Psoas muscle (tissue), 8 donors: ENCODE results near the gene WDR59. TPM values are rescaled to one million over a fixed set of nuclear protein-coding genes. Genes with fewer than 3 reads are reported as not detected.

Experiments used
- ATAC-seq, 4 donors: fragments of 200-7000 bp; cut with Tn5 transposase; one replicate each; pipeline ENCODE4 v1.9.1; 2020; ENCODE audit warnings: moderate library complexity in 3 of 4, mild to moderate bottlenecking in 2 of 4
- DNase-seq, 2 donors: peaks; one replicate each; pipeline ENCODE4 v3.0.0-alpha.2; 2020
- H3K27ac ChIP-seq: fragments of 200-600 bp; one replicate; pipeline ENCODE4 v1.8.0; 2022
- H3K27me3 ChIP-seq, 3 donors: fragments of 200-600 bp in 1 of 3; one replicate each; pipeline versions ENCODE4 v1.6.1 to v1.8.0; 2013 to 2022; ENCODE audit warnings: low read length in 2 of 3, mild to moderate bottlenecking in 2 of 3, moderate library complexity in 1 of 3; ENCODE audit not compliant: insufficient read depth in 3 of 3
- H3K36me3 ChIP-seq, 2 donors: fragments of 200-600 bp in 1 of 2; one replicate each; pipeline versions ENCODE4 v1.6.1 to v1.8.0; 2013 to 2022; ENCODE audit warnings: low read depth in 1 of 2, mild to moderate bottlenecking in 1 of 2, moderate library complexity in 1 of 2; ENCODE audit not compliant: insufficient read depth in 1 of 2
- H3K4me1 ChIP-seq: fragments of 200-600 bp; one replicate; pipeline ENCODE4 v1.8.0; 2022
- H3K4me3 ChIP-seq: fragments of 200-600 bp; one replicate; pipeline ENCODE4 v1.8.0; 2022; ENCODE audit warnings: mild to moderate bottlenecking
- H3K9me3 ChIP-seq: fragments of 200-600 bp; one replicate; pipeline ENCODE4 v1.8.0; 2022
- WGBS, 3 donors: extraction: QIAGEN DNeasy Blood & Tissue Kit; methylation state at CpG; one replicate each; pipeline versions ENCODE4 v1.1.6 to v1.1.7; 2013; 5-methylcytosine and 5-hydroxymethylcytosine counted together
- intact Hi-C, 2 donors: fragments of 100-400 bp; cut with DNase I; formaldehyde crosslinking; loops; one replicate each; pipeline versions ENCODE4 v1.11.0 to v1.14.2; 2022
- polyA plus RNA-seq, 3 donors: library from polyadenylated mRNA; stranded (reverse); fragments of 200-250 nt; gene quantifications; one replicate each; pipeline ENCODE4 v1.2.3, GENCODE V29; 2013
- total RNA-seq, 4 donors: library from RNA; stranded (reverse); fragmentation: NEBNext Ultra II Directional in 2 of 4; extraction: Animal tissue kit (Norgen Biotek cat#: 25700) in 2 of 4; gene quantifications; one replicate each; pipeline versions ENCODE4 v1.2.1 to v1.2.4, GENCODE V29; 2021 to 2023
- TF ChIP-seq, protein P1 (sequence below): fragments of 200-600 bp; IDR thresholded peaks from one replicate; pipeline ENCODE4 v1.8.0; 2022; ENCODE audit warnings: antibody characterized with exemption
- donor health status: healthy with polysubstance abuse.
- donor health status: DM: no; HTN: no; CAD: no; lungs with moderate emphysema.
- donor health status: Bipolar disorder and iron deficiency.
- donor health status: healthy.
- donor health status: DM: yes; HTN: yes; CAD: no.
- donor health status: DM: no; HTN: no; CAD: no.
- donor health status: DM: no; HTN: no; CAD: no.
- donor health status: DM: yes; HTN: yes; CAD: no.

The WDR59 gene
- total and polyA plus RNA-seq, 7 donors: 12.0 to 48.2 (median 30.6) TPM

DNA sequence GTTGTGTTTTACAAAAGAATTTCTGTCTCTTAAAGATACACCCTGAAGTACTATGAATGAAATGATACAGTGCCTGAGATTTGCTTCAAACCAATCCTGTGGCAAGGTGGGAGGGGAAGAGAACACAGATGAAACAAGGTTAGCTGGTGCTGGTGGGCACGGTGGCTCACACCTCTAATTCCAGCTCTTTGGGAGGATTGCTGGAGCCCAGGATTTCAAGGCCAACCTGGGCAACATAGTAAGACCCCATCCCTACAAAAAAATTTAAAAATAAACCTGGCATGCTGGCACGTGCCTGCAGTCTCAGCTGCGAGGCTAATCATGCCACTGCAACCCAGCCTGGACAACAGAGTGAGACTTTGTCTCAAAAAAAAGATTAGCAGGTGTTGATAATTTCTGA lies 143.0 kb downstream of the WDR59 start:
- no peaks in the 10 kb centered on the region for H3K9me3 ChIP-seq
- intact Hi-C loops: no loop called here
- H3K27ac ChIP-seq: no peak overlapping the region
- H3K27me3 ChIP-seq: no peaks in the 10 kb centered on the region
- no peaks in the 10 kb centered on the region for H3K36me3 ChIP-seq
- TF ChIP-seq, protein P1, sequence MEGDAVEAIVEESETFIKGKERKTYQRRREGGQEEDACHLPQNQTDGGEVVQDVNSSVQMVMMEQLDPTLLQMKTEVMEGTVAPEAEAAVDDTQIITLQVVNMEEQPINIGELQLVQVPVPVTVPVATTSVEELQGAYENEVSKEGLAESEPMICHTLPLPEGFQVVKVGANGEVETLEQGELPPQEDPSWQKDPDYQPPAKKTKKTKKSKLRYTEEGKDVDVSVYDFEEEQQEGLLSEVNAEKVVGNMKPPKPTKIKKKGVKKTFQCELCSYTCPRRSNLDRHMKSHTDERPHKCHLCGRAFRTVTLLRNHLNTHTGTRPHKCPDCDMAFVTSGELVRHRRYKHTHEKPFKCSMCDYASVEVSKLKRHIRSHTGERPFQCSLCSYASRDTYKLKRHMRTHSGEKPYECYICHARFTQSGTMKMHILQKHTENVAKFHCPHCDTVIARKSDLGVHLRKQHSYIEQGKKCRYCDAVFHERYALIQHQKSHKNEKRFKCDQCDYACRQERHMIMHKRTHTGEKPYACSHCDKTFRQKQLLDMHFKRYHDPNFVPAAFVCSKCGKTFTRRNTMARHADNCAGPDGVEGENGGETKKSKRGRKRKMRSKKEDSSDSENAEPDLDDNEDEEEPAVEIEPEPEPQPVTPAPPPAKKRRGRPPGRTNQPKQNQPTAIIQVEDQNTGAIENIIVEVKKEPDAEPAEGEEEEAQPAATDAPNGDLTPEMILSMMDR: no peak
- DNase-seq (no peak), ATAC-seq (no peak)
- no peak overlapping the region for H3K4me3 ChIP-seq
- no peaks in the 10 kb centered on the region for H3K4me1 ChIP-seq
- 38 to 58% (median 54%) methylated on average over 3 of the region's 3 CpGs for WGBS, 3 donors

DNA sequence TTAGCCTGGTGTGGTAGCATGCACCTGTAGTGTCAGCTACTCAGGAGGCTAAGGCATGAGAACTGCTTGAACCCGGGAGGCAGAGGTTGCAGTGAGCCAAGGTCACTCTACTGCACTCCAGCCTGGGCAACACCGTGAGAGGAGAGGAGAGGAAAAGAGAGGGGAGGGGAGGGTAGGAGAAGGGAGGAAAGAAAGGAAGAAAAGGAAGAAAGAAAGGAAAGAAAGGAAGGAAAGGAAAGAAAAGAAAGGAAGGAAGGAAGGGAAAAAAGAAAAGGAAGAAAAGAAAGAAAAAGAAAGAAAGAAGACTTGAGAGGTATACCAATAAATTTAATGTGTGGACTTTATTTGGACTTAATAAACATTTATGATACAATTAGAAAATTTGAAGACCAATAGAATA lies 143.5 kb downstream of the WDR59 start:
- Histone ChIP-seq H3K27ac (no peak overlapping the region), H3K4me1 (no peaks in the 10 kb centered on the region), H3K27me3 (no peaks in the 10 kb centered on the region), H3K36me3 (no peaks in the 10 kb centered on the region), H3K4me3 (no peak overlapping the region), H3K9me3 (no peaks in the 10 kb centered on the region)
- ATAC-seq (no peak), DNase-seq (no peak)
- TF ChIP-seq, protein P1: no peak
- WGBS, 3 donors: 60 to 73% (median 62%) methylated on average over 2 of the region's 2 CpGs
- intact Hi-C loops: no loop called here

DNA sequence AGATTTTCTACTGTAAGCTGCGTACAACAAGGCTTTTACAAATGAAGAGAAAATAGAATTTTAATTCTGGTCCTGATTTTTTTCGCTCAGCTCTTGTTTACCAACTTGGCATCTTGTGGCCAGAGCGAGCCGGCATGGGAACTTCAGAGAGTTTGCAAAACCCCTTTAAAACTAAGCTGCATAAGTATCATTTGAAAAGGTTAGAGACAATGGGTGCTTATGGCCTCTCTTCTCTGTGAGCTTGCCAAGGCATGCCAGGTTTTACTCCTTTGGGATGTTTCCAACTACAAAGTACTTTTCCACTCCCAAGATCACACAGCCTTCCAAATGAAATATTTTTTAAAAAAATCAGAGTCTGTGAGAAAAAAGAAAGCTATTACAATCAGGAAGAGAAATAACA lies 147.9 kb downstream of the WDR59 start:
- H3K4me3 ChIP-seq: no peak overlapping the region
- no peak for ATAC-seq
- H3K36me3 ChIP-seq: no peaks in the 10 kb centered on the region
- H3K4me1 ChIP-seq: no peaks in the 10 kb centered on the region
- no peaks in the 10 kb centered on the region for H3K9me3 ChIP-seq
- WGBS, 3 donors: 66 to 76% (median 67%) methylated on average over 4 of the region's 4 CpGs
- no peak overlapping the region for H3K27ac ChIP-seq
- intact Hi-C loops: no loop called here
- no peak for DNase-seq
- no peaks in the 10 kb centered on the region for H3K27me3 ChIP-seq
- TF ChIP-seq, protein P1: no peak

DNA sequence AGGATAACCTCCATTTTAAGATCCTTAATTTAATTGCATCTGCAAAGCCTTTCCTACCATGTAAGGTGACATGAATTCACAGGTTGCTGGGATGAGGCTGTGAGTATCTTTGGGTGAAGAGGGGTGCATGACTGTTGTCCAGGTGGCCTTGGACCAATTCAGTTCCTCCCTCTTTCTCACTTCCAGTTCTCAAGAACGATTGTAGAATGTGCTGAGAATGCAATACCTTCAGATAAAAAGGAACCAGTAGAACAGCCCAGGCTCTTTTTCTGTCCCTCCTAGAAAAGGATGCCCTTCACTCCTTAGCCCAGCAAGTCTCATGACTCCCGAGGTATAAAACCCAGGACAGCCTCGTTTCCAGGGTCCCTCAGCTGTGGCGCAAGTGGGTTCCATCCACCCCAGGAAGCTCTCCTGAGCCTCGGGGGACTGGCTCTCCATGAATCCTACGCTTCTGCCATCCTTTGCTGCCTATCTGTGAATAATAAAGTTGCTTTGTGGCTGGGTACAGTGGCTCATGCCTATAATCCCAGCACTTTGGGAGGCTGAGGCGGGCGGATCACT lies 148.7 kb downstream of the WDR59 start:
- TF ChIP-seq, protein P1: no peak
- ATAC-seq: no peak
- no peak for DNase-seq

DNA sequence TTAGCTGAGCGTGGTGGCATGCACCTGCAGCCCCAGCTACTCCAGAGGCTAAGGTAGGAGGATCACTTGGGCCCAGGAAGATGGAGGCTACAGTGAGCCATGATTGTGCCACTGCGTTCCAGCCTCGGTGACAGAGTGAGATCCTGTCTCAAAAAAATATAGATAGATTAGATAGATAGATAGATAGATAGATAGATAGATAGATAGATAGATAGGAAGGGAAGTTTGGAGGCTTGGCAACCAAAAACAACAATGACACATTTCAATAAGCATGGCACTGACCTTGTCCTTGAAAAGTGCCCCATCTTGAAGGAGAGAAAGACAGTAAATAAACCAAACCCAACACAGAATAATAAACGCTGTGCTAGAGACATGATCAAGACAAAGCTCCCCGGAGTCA lies 152.7 kb downstream of the WDR59 start:
- Histone ChIP-seq H3K27me3 (no peaks in the 10 kb centered on the region), H3K27ac (no peak overlapping the region), H3K36me3 (no peaks in the 10 kb centered on the region), H3K9me3 (peaks cover 10% of the 10 kb centered on the region), H3K4me1 (no peaks in the 10 kb centered on the region), H3K4me3 (no peak overlapping the region)
- WGBS, 3 donors: 77 to 87% (median 78%) methylated on average over 5 of the region's 5 CpGs
- ATAC-seq: no peak
- intact Hi-C loops: no loop called here
- DNase-seq: no peak
- TF ChIP-seq, protein P1: no peak

More for the DNA sequence above, 148.7 kb downstream of the WDR59 start:
- no peaks in the 10 kb centered on the region for H3K4me1 ChIP-seq
- no peak overlapping the region for H3K27ac ChIP-seq
- H3K36me3 ChIP-seq: no peaks in the 10 kb centered on the region
- no peaks in the 10 kb centered on the region for H3K27me3 ChIP-seq
- no peak overlapping the region for H3K4me3 ChIP-seq
- WGBS, 3 donors: 78 to 81% (median 80%) methylated on average over 7 to 8 of the region's 8 CpGs
- no peaks in the 10 kb centered on the region for H3K9me3 ChIP-seq
- intact Hi-C loops: no loop called here
